Activated naive CD4-positive, alpha-beta T cell (primary cell): Measurements from ENCODE around the gene PPME1.
"Not testable (repeated sequence)": the region's sequence is repeated elsewhere in the genome, so short reads cannot be mapped to it uniquely, and the experiment has no call there.

ENCODE experiments used
- DNase-seq, 4 experiments: peaks; one replicate each; lab custom pipeline; 2025; lab: John Stamatoyannopoulos, UW

The PPME1 gene, protein sequence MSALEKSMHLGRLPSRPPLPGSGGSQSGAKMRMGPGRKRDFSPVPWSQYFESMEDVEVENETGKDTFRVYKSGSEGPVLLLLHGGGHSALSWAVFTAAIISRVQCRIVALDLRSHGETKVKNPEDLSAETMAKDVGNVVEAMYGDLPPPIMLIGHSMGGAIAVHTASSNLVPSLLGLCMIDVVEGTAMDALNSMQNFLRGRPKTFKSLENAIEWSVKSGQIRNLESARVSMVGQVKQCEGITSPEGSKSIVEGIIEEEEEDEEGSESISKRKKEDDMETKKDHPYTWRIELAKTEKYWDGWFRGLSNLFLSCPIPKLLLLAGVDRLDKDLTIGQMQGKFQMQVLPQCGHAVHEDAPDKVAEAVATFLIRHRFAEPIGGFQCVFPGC

GRCh38 chr11:74170694-74171629 lies at the start of gene PPME1, which contains the start of gene C2CD3:
PPME1 (plus strand) TSS chr11:74171289; CDS start chr11:74171422, 133 bp downstream.
C2CD3 (minus strand) TSS chr11:74171002; CDS start chr11:74170792, 210 bp downstream.
- peak; percentile 87 to 95 (median 93) for DNase-seq

GRCh38 chr11:74121804-74122203 lies 49.3 kb upstream of the PPME1 start:
- DNase-seq, result no peak

GRCh38 chr11:74123008-74123448 lies 48.1 kb upstream of the PPME1 start:
- DNase-seq, result no peak

DNA sequence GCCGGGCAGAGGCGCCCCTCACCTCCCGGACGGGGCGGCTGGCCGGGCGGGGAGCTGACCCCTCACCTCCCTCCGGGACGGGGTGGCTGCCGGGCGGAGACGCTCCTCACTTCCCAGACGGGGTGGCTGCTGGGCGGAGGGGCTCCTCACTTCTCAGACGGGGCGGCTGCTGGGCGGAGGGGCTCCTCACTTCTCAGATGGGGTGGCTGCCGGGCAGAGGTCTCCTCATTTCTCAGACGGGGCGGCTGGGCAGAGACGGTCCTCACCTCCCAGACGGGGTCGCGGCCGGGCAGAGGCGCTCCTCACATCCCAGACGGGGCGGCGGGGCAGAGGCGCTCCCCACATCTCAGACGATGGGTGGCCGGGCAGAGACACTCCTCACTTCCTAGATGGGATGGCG lies 42.0 kb upstream of the PPME1 start:
- DNase-seq, result not testable (repeated sequence)

DNA sequence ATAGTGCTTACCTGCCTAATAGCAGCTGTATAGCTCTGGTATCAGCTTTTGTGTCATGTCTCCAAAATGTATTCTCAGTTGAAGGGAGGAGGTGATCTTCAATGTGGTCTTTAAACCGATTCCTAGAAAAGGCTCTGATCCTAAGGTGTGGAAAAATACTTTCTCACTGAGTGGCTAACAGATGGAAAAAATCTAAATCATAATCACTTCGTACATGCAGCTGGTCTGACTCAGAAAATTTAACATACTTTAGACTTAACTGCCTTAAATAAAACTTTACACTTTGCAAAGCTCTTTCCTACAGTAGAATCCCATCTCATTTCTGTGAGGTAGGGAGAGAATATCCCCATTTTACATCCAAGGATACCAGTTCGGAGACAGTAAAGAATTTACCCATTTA lies 38.3 kb upstream of the PPME1 start:
- no peak for DNase-seq

DNA sequence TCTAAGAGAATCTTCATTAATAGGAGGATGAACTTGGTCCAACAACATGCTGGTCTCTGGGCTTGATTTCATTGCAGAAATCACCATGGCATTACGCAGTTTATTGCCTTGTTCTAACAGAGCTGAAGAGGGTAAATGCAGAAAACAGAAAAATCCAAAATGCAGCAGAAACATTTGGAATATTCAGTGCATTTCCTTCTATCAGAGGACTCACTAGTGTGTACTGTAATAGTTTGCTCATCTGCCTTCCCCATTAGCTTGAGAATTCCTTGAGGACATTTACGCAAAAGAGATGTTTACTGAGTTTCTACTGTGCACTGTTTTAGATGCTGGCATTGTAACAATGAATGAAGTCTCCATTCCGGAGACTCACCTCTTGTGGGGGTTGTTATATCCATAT lies 37.7 kb upstream of the PPME1 start:
- no peak for DNase-seq

DNA sequence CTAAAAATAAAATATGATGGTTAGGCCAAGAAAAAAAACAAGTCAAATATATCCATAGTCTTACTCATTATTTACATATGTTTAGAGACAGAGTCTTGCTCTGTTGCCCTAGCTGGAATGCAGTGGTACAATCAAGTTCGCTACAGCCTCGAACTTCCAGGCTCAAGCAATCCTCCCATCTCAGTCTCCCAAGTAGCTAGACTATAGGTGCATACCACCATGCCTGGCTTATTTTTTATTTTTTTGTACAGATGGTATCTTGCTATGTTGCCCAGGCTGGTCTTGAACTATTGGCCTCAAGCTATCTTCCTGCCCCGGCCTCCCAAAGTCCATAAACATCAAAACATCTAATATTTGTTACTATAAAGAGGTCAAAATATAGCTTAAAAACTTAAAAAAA lies 36.4 kb upstream of the PPME1 start:
- no peak for DNase-seq

GRCh38 chr11:74135127-74135840 lies 35.8 kb upstream of the PPME1 start:
- no peak for DNase-seq

DNA sequence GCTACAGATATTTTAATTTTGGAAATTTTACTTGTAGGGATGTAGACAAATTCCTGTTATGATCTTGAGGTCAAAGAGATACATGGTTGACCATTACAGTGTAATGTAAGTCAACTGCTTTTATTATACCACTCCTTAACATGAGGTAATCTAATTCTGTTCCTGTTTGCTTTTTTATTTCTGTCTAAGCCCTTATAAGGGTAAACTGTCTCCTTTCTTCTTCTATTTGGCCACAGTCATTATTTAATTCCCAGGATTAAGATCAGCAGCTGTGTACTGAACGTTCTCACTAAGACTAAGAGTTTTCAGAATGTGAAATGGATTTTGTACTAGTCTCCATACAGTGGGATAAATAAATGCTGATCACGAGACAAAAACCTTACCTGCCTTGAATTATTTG lies 33.1 kb upstream of the PPME1 start:
- no peak for DNase-seq

GRCh38 chr11:74138572-74138971 lies 32.5 kb upstream of the PPME1 start:
- no peak for DNase-seq

DNA sequence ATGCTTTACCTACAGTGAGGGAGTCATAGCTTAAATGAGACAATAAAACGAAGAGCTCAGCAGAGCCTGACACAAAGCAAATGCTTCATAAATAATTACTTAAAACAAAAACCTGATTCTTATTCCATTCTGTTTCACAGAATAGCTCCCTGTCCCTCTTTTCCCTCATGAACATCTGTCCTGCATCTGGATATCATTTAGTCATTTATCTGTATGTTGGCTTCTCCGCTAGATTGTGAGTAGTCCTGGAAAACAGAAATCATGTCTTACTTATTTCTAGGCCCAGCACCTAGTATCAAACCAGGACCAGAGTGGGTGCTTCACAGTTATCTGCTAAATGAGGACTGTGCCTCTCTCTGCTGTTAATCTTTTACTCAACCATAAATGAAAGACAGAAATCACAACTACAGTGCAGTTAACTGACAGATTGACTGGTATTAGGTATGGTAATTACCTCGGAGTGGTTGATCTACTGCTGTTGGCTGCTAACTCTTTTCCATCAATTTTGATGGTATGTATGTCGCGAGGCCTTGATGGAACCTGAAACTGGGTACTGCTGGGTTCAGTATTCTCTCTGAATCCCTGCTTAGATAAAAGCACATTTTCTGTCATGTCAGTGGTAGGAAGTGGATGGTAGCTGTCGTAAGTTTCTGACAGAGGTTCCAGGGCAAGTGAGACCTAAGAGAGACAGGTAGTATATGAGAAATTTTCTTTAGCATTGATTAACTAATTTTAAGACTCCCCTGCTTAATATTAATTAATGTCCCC lies 31.8 kb upstream of the PPME1 start:
- DNase-seq, result no peak

DNA sequence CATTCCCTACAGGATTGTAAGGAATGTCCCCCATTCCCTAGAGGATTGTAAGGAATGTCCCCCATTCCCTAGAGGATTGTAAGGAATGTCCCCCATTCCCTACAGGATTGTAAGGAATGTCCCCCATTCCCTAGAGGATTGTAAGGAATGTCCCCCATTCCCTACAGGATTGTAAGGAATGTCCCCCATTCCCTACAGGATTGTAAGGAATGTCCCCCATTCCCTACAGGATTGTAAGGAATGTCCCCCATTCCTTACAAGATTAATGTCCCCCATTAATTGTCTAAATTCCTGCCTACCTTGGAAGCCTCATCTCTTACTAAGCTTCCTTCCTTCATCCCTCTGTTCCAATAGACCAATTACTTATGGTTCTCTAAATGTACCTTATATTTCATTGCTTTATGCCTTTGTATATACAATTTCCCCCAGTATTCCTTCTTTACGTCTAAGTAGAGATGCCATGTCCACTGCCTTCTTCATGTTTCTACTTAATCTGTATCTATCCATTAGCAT lies 31.1 kb upstream of the PPME1 start:
- not testable (repeated sequence) for DNase-seq

- no peak for DNase-seq
These were observed 29.8 kb upstream of the PPME1 start for GRCh38 chr11:74141241-74141695.

DNA sequence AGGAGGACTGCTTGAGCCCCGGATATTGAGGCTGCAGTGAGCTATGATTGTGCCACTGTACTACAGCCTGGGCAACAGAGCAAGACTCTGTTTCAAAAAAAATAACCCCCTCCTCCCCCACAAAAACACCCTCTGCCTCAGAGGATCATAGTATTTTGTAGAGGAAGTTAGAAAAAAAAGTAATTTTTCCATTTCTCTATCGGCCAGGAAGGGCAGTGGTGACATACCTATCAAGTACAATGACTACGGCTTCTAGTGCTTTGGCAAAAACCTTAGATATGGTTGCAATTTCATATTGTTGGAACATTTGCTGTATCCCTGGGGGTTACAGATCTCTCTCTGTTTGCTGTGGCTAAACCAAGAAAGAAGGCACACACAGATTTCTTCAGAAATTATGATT lies 29.2 kb upstream of the PPME1 start:
- no peak for DNase-seq

- DNase-seq, result no peak
These were observed 28.5 kb upstream of the PPME1 start for GRCh38 chr11:74142624-74143023.

- DNase-seq, result no peak
These were observed 26.5 kb upstream of the PPME1 start for GRCh38 chr11:74144592-74144991.

DNA sequence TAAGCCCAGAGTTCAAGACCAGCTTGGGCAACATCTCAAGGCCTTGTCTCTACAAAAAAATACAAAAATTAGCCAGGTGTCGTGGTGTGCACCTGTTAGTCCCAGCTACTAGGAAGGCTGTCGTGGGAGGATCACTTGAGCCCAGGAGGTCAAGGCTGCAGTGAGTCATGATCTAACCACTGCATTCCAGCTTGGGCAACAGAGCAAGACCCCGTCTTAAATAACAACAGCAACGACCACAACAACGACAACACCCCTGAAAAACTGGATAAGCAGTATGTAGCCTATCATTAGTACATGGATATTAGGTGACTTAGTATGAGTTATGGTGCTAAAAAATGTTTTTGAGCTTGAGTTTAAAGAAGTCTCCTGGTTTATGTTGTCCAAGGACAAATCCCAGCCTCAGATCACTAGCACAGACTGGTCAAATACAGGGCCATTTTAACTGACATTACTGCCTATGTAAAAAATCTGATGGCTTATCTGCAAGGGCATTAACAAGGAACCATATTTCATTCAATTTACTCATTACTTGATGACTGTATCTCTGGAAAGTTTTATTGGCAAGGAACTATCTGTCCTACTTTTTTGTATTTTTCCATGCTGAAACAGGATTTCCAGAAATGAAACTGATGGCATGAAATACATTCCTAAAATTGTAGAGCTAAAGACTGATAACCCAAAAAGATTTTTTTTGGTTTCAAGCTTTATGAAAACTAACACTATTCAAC lies 23.7 kb upstream of the PPME1 start:
- no peak for DNase-seq

- DNase-seq, result no peak
These were observed 17.9 kb upstream of the PPME1 start for GRCh38 chr11:74153224-74153623.

GRCh38 chr11:74154620-74155281 lies 16.3 kb upstream of the PPME1 start:
- DNase-seq, result no peak

DNA sequence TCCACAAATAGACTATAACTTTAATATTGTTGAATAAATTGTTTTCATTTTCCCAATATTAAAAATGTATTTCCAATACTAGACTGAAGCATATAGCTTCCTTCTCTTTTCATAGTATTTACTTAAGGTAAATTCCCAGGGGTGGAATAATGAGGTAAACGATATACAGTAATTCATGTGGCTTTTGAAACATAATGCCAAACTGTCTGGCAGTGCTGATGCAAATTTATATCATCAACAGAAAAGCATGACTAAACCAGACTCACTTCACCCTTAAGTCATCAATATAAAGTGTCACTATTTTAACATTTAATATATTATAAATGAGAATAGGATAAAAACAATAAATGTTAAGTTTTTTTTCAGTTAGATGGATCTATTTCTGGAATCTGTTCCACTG lies 13.9 kb upstream of the PPME1 start:
- DNase-seq, result no peak
